SK-N-SH treated with all-trans-retinoic acid at 6 μM for 48 hours (cell line): ENCODE data around the gene ORC3.

Experiments used
- ARNTL ChIP-seq: fragments of 450-650 bp; formaldehyde crosslinking; IDR thresholded peaks from 2 replicates; pipeline ENCODE4 v1.5.0; 2020; ENCODE audit warnings: low read depth, mild to moderate bottlenecking, moderate library complexity, borderline replicate concordance
- BACH2 ChIP-seq: fragments of 250-450 bp; sonication (Bioruptor Pico); IDR thresholded peaks from 2 replicates; pipeline ENCODE4 v1.9.0; 2021; ENCODE audit warnings: mild to moderate bottlenecking, borderline replicate concordance
- ESRRG ChIP-seq: fragments of 250-450 bp; sonication (Bioruptor Pico); IDR thresholded peaks from 2 replicates; pipeline ENCODE4 v1.6.1; 2021; ENCODE audit warnings: mild to moderate bottlenecking
- POU6F1 ChIP-seq: fragments of 250-450 bp; sonication (Bioruptor Pico); IDR thresholded peaks from 2 replicates; pipeline ENCODE4 v1.8.0; 2021; ENCODE audit warnings: low read depth, mild to moderate bottlenecking, moderate library complexity, borderline replicate concordance
- RARB ChIP-seq: fragments of 250-450 bp; sonication (Bioruptor Pico); IDR thresholded peaks from 2 replicates; pipeline ENCODE4 v1.8.0; 2021; ENCODE audit warnings: mild to moderate bottlenecking, moderate library complexity
- ZFP3 ChIP-seq: fragments of 250-450 bp; sonication (Bioruptor Pico); IDR thresholded peaks from 2 replicates; pipeline ENCODE4 v1.5.0; 2020; ENCODE audit warnings: mild to moderate bottlenecking, moderate library complexity
- TF ChIP-seq, protein P1 (sequence below): fragments of 250-450 bp; sonication (Bioruptor Pico); IDR thresholded peaks from 2 replicates; pipeline ENCODE4 v1.8.0; 2020; ENCODE audit warnings: mild to moderate bottlenecking, moderate library complexity, borderline replicate concordance

DNA sequence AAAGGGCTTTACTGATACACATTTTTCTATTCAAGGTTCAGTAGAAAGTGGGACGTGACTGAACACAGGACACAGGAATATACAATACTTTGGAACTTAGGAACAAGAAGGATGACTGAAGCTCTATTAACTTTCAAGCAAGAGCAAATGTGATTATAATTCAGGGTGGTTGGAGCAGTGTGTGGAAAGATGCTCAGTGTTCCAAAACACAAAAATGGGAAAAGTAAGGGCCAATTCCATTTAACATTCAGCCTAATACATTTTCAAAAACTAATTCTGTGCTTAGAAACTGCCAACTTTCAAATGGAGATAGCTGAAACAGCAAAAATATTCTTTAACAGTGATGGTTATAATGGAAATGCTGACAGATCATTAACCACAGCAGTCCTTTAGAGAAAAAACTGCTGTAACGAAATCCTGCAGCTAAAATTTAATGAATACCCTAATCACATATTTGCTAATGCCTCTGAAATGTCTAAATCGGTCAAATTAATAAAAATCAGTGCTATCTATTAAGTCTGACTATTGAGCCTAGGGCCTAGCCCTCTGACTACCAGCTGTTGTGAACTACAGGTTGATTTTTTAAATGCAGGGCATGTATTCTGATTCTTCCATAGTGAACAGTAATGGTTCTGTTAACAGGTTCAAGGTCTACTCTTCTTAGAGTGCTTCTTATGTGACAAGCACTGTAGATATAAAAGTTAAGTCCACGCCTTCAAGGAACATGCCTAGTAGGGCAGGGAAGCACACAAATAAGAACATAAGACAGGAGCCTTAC, 46.0 kb upstream of the ORC3 start:
- TF ChIP-seq POU6F1, result no peak
- TF ChIP-seq, protein P1, sequence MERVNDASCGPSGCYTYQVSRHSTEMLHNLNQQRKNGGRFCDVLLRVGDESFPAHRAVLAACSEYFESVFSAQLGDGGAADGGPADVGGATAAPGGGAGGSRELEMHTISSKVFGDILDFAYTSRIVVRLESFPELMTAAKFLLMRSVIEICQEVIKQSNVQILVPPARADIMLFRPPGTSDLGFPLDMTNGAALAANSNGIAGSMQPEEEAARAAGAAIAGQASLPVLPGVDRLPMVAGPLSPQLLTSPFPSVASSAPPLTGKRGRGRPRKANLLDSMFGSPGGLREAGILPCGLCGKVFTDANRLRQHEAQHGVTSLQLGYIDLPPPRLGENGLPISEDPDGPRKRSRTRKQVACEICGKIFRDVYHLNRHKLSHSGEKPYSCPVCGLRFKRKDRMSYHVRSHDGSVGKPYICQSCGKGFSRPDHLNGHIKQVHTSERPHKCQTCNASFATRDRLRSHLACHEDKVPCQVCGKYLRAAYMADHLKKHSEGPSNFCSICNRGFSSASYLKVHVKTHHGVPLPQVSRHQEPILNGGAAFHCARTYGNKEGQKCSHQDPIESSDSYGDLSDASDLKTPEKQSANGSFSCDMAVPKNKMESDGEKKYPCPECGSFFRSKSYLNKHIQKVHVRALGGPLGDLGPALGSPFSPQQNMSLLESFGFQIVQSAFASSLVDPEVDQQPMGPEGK, result no peak
- TF ChIP-seq ARNTL, result no peak
- no peak for TF ChIP-seq ESRRG (CRISPR knock-in tag)
- TF ChIP-seq BACH2, result no peak
- TF ChIP-seq RARB, result no peak
- no peak for TF ChIP-seq ZFP3 (CRISPR knock-in tag)
